GM18909 (cell line): ENCODE data around the gene SORBS2.

Source experiments
- ATAC-seq: cut with Tn5 transposase; IDR thresholded peaks from one replicate; pipeline ENCODE4 v1.9.1; 2021; ENCODE audit warnings: mild to moderate bottlenecking; ENCODE audit not compliant: unreplicated experiment, poor library complexity

The SORBS2 gene

GRCh38 chr4:185805979-185806378, 6.0 kb downstream of the SORBS2 start:
- ATAC-seq, result no peak

GRCh38 chr4:185805262-185805802, 6.7 kb downstream of the SORBS2 start:
- no peak for ATAC-seq

GRCh38 chr4:185803022-185803421, 9.0 kb downstream of the SORBS2 start:
- ATAC-seq, result no peak

GRCh38 chr4:185801471-185801870, 10.5 kb downstream of the SORBS2 start:
- ATAC-seq, result no peak

GRCh38 chr4:185800266-185800945, 11.6 kb downstream of the SORBS2 start:
- no peak for ATAC-seq

GRCh38 chr4:185799442-185799841, 12.6 kb downstream of the SORBS2 start:
- ATAC-seq, result no peak

GRCh38 chr4:185797596-185798338, 14.2 kb downstream of the SORBS2 start:
- ATAC-seq, result no peak

- ATAC-seq, result no peak
These were observed 15.0 kb downstream of the SORBS2 start for GRCh38 chr4:185797018-185797417.

- no peak for ATAC-seq
These were observed 15.8 kb downstream of the SORBS2 start for GRCh38 chr4:185796176-185796575.

GRCh38 chr4:185794637-185795036, 17.4 kb downstream of the SORBS2 start:
- ATAC-seq, result no peak

- ATAC-seq, result no peak
These were observed 18.3 kb downstream of the SORBS2 start for GRCh38 chr4:185793716-185794115.

GRCh38 chr4:185793116-185793485, 18.9 kb downstream of the SORBS2 start:
- ATAC-seq, result no peak

- ATAC-seq, result no peak
These were observed 19.4 kb downstream of the SORBS2 start for GRCh38 chr4:185792384-185793115.

GRCh38 chr4:185787926-185788679, 23.9 kb downstream of the SORBS2 start:
- peak; percentile 40 for ATAC-seq

GRCh38 chr4:185786422-185786821, 25.6 kb downstream of the SORBS2 start:
- no peak for ATAC-seq

GRCh38 chr4:185783574-185783973, 28.4 kb downstream of the SORBS2 start:
- ATAC-seq, result no peak

- no peak for ATAC-seq
These were observed 29.5 kb downstream of the SORBS2 start for GRCh38 chr4:185782523-185782922.

GRCh38 chr4:185781555-185782215, 30.3 kb downstream of the SORBS2 start:
- no peak for ATAC-seq

GRCh38 chr4:185780472-185780871, 31.5 kb downstream of the SORBS2 start:
- no peak for ATAC-seq

GRCh38 chr4:185779517-185779916, 32.5 kb downstream of the SORBS2 start:
- ATAC-seq, result no peak
